ENCODE measurements around the gene ATXN1. TPM values are rescaled to one million over a fixed set of nuclear protein-coding genes. Genes with fewer than 3 reads are reported as not detected.
A peak's percentile ranks its signal among the peaks of the same experiment; 100 is the strongest.

The ATXN1 gene
- polyA plus RNA-seq, 1 donor (not counting 4 experiments of a cell fraction or from before 2014, with no cell fraction given): 9.7 TPM

GRCh38 chr6:16698997-16699868 lies 62.0 kb downstream of the ATXN1 start:
- H3K4me3 ChIP-seq (ENCODE audit: control insufficient read depth in 2 of 3, extremely low read depth in 1 of 3, insufficient read depth in 2 of 3, low read depth in 1 of 3, low read length in 3 of 3): no peak overlapping the region
- H3K27ac ChIP-seq (ENCODE audit: control insufficient read depth, insufficient read depth, low read length): peak overlapping the region; percentile 91
- H3K4me2 ChIP-seq (ENCODE audit: control insufficient read depth, extremely low read depth, insufficient read depth, low read depth, low read length): no peak overlapping the region
- H3K79me2 ChIP-seq (ENCODE audit: control insufficient read depth, insufficient read depth, low read length): peaks cover 2% of the 10 kb centered on the region
- dilution Hi-C loops (cut with MboI; ENCODE audit: extremely low pct_ligation_motif_present, low sequenced_read_pairs): no loop called here
- TF ChIP-seq CTCF (optimal IDR thresholded peaks at IDR 0.05 in 1 of 3, IDR thresholded peaks at IDR 0.05 in 1 of 3, conservative IDR thresholded peaks at IDR 0.05 in 1 of 3; ENCODE audit: extremely low read depth in 1 of 3, insufficient read depth in 2 of 3, low read length in 3 of 3) (no peak), EZH2 (IDR thresholded peaks at IDR 0.05; ENCODE audit: low read length) (no peak)
- FAIRE-seq (no peak), DNase-seq (ENCODE audit: low read depth, low spot score) (no peak)
- H3K27me3 ChIP-seq (ENCODE audit: control insufficient read depth, extremely low read depth, insufficient read depth, low read length): no peaks in the 10 kb centered on the region
- no peaks in the 10 kb centered on the region for H3K36me3 ChIP-seq (ENCODE audit: control insufficient read depth in 2 of 2, extremely low read depth in 1 of 2, insufficient read depth in 2 of 2, low read length in 2 of 2)
- H3K9me3 ChIP-seq (ENCODE audit: control insufficient read depth, low read depth, low read length): no peaks in the 10 kb centered on the region
- H3K4me1 ChIP-seq (ENCODE audit: control insufficient read depth, extremely low read depth, insufficient read depth, low read length): peaks cover 48% of the 10 kb centered on the region
- no peaks in the 10 kb centered on the region for H4K20me1 ChIP-seq (ENCODE audit: control insufficient read depth, extremely low read depth, insufficient read depth, low read length)
- H3K9me1 ChIP-seq (ENCODE audit: control insufficient read depth, extremely low read depth, insufficient read depth, low read length): no peaks in the 10 kb centered on the region
- H3K9ac ChIP-seq (ENCODE audit: control insufficient read depth, extremely low read depth, insufficient read depth, low read length): peak overlapping the region; percentile 0
- no peak overlapping the region for H2AFZ ChIP-seq (ENCODE audit: control insufficient read depth, low read length)

DNA sequence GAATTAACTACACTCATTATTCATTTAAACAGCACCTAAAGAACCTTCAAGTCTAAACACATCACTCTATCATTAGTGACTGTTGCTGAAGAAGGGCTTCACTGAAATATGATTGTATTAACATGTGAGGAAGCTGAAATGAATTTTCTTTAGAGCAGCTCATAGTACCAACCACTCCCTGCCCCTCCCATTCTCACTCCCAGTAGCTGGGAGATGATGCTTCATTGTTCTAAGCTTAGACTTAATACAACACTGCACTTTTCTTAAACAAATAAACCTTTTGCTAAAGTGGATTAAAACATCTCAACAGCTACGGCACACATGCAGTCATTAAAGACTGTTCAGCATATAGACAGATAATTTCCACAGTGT lies 63.1 kb downstream of the ATXN1 start:
- peak; percentile 80 for FAIRE-seq
- H3K4me2 ChIP-seq (ENCODE audit: control insufficient read depth, extremely low read depth, insufficient read depth, low read depth, low read length): peak overlapping the region; percentile 68
- peaks cover 2% of the 10 kb centered on the region for H3K79me2 ChIP-seq (ENCODE audit: control insufficient read depth, insufficient read depth, low read length)

More for the DNA sequence above, 63.1 kb downstream of the ATXN1 start:
- Histone ChIP-seq H3K9me1 (ENCODE audit: control insufficient read depth, extremely low read depth, insufficient read depth, low read length) (no peaks in the 10 kb centered on the region), H4K20me1 (ENCODE audit: control insufficient read depth, extremely low read depth, insufficient read depth, low read length) (no peaks in the 10 kb centered on the region), H3K9me3 (ENCODE audit: control insufficient read depth, low read depth, low read length) (no peaks in the 10 kb centered on the region), H3K4me3 (ENCODE audit: control insufficient read depth in 2 of 3, extremely low read depth in 1 of 3, insufficient read depth in 2 of 3, low read depth in 1 of 3, low read length in 3 of 3) (no peak overlapping the region), H3K27me3 (ENCODE audit: control insufficient read depth, extremely low read depth, insufficient read depth, low read length) (no peaks in the 10 kb centered on the region), H3K4me1 (ENCODE audit: control insufficient read depth, extremely low read depth, insufficient read depth, low read length) (peaks cover 40% of the 10 kb centered on the region), H2AFZ (ENCODE audit: control insufficient read depth, low read length) (no peak overlapping the region), H3K36me3 (ENCODE audit: control insufficient read depth in 2 of 2, extremely low read depth in 1 of 2, insufficient read depth in 2 of 2, low read length in 2 of 2) (no peaks in the 10 kb centered on the region), H3K9ac (ENCODE audit: control insufficient read depth, extremely low read depth, insufficient read depth, low read length) (peak overlapping the region; percentile 65), H3K27ac (ENCODE audit: control insufficient read depth, insufficient read depth, low read length) (peak overlapping the region; percentile 91)
- TF ChIP-seq EZH2 (IDR thresholded peaks at IDR 0.05; ENCODE audit: low read length) (no peak), CTCF (optimal IDR thresholded peaks at IDR 0.05 in 1 of 3, IDR thresholded peaks at IDR 0.05 in 1 of 3, conservative IDR thresholded peaks at IDR 0.05 in 1 of 3; ENCODE audit: extremely low read depth in 1 of 3, insufficient read depth in 2 of 3, low read length in 3 of 3) (no peak)
- no peak for DNase-seq (ENCODE audit: low read depth, low spot score)
- dilution Hi-C loops (cut with MboI; ENCODE audit: extremely low pct_ligation_motif_present, low sequenced_read_pairs): no loop called here

All from keratinocyte (primary cell).